ENCODE results near the gene KPNA3. TPM values are rescaled to one million over a fixed set of nuclear protein-coding genes. Genes with fewer than 3 reads are reported as not detected.

Gene KPNA3
- polyA plus RNA-seq, 1 experiment = 50.7 TPM

DNA sequence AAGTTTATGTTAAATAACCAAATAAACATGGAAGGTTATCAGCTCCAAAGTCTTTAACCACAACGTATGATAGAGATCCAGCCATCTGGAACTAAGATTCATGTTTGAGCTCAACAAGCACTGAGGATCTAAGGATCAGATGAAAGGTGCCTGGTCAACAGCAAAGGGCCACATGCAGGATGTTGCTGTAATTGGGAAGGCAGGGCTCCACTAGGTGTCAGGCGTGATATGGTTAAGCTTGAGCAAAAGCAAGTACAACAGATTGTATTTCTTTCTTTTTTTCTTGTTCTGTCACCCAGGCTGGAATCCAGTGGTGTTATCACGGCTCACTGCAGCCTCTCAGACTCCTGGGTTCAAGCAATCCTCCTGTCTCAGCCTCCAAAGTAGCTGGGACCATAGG lies 113.2 kb downstream of the KPNA3 start:
- TF ChIP-seq CTCF (IDR thresholded peaks at IDR 0.05; ENCODE audit: low read depth, low read length) = 0 out of 2 replicates have a peak, but pooled peaks have one; percentile 10
- Histone ChIP-seq H3K9me3 (ENCODE audit: control insufficient read depth, insufficient read depth, low read length) (peaks cover 8% of the 10 kb centered on the region; the same call in 1 of the 2 replicates), H3K27me3 (ENCODE audit: control insufficient read depth, insufficient read depth, low read length) (no peaks in the 10 kb centered on the region), H3K4me3 (ENCODE audit: low read depth, low read length) (no peak overlapping the region), H3K27ac (ENCODE audit: low read depth, low read length) (no peak overlapping the region)
- no peak for DNase-seq (ENCODE audit: low read depth, low spot score)
- CTCF ChIA-PET = interaction anchor here (1.1 kb wide), 1 partner anchor 10 kb away, joined by 3 read pairs; no protein-coding TSS in a partner anchor
- POLR2A ChIA-PET = no interaction called here

DNA sequence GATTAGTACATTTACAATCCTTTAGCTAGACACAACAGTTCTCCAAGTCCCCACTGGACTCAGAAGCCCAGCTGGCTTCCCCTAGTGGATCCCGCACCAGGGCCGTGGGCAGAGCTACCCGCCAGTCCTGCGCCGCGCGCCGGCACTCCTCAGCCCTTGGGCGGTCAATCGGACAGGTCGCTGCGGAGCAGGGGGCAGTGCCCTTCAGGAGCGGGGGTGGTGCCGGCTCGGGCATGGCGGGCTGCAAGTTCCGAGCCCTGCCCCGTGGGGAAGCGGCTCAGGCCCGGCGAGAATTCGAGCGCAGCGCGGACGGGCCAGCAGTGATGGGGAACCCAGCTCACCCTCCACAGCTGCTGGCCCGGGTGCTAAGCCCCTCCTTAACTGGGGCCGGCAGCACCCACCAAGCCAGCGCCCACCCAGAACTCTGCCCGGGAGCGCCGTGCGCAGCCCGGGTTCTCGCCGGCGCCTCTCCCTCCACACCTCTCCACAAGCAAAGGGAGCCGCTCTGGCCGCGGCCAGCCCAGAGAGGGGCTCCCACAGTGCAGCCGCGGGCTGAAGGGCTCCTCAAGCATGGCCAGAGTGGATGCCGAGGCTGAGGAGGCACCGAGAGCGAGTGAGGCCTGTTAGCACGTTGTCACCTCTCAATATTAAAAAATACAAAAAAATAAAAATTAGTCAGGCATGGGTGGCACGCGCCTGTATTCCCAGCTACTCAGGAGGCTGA lies 114.1 kb downstream of the KPNA3 start:
- Histone ChIP-seq H3K9me3 (ENCODE audit: control insufficient read depth, insufficient read depth, low read length) (peaks cover 8% of the 10 kb centered on the region; the same call in 1 of the 2 replicates), H3K4me3 (ENCODE audit: low read depth, low read length) (no peak overlapping the region), H3K27me3 (ENCODE audit: control insufficient read depth, insufficient read depth, low read length) (no peaks in the 10 kb centered on the region), H3K27ac (ENCODE audit: low read depth, low read length) (no peak overlapping the region)
- CTCF ChIA-PET = interaction anchor here (1.1 kb wide), 1 partner anchor 11 kb away, joined by 3 read pairs; no protein-coding TSS in a partner anchor
- no peak for DNase-seq (ENCODE audit: low read depth, low spot score)
- POLR2A ChIA-PET = no interaction called here
- TF ChIP-seq CTCF (IDR thresholded peaks at IDR 0.05; ENCODE audit: low read depth, low read length) = no peak

GRCh38 chr13:49676581-49677298 lies 115.7 kb downstream of the KPNA3 start:
- peaks cover 8% of the 10 kb centered on the region; the same call in 1 of the 2 replicates for H3K9me3 ChIP-seq (ENCODE audit: control insufficient read depth, insufficient read depth, low read length)
- no peak for DNase-seq (ENCODE audit: low read depth, low spot score)
- ChIA-PET CTCF (interaction anchor here (0.5 to 0.6 kb wide), 2 partner anchors 12 to 184 kb away, joined by 3 read pairs; no protein-coding TSS in a partner anchor), POLR2A (interaction anchor here (0.6 kb wide), 1 partner anchor 55 kb away, joined by 4 read pairs; no protein-coding TSS in a partner anchor)
- no peak overlapping the region for H3K27ac ChIP-seq (ENCODE audit: low read depth, low read length)
- TF ChIP-seq CTCF (IDR thresholded peaks at IDR 0.05; ENCODE audit: low read depth, low read length) = no peak
- no peaks in the 10 kb centered on the region for H3K27me3 ChIP-seq (ENCODE audit: control insufficient read depth, insufficient read depth, low read length)
- no peak overlapping the region for H3K4me3 ChIP-seq (ENCODE audit: low read depth, low read length)

GRCh38 chr13:49670828-49671227 lies 121.7 kb downstream of the KPNA3 start:
- no peak overlapping the region for H3K27ac ChIP-seq (ENCODE audit: low read depth, low read length)
- DNase-seq (ENCODE audit: low read depth, low spot score) = no peak
- no peaks in the 10 kb centered on the region for H3K27me3 ChIP-seq (ENCODE audit: control insufficient read depth, insufficient read depth, low read length)
- H3K9me3 ChIP-seq (ENCODE audit: control insufficient read depth, insufficient read depth, low read length) = no peaks in the 10 kb centered on the region
- H3K4me3 ChIP-seq (ENCODE audit: low read depth, low read length) = no peak overlapping the region
- TF ChIP-seq CTCF (IDR thresholded peaks at IDR 0.05; ENCODE audit: low read depth, low read length) = no peak
- CTCF ChIA-PET = interaction anchor here (0.5 to 2.8 kb wide), 13 partner anchors 21 to 1398 kb away, joined by 3 to 14 read pairs (median 5); partner anchors contain the start of genes EBPL, SPRYD7 and TRIM13
- POLR2A ChIA-PET = no interaction called here
